ENCODE measurements around the gene BPIFA1. TPM values are rescaled to one million over a fixed set of nuclear protein-coding genes. Genes with fewer than 3 reads are reported as not detected.

The BPIFA1 gene
- total and polyA plus RNA-seq, 12 donors, result not detected

GRCh38 chr20:33282196-33282934, 46.6 kb downstream of the BPIFA1 start:
- intact Hi-C loops (cut with DNase I), result no loop called here
- H3K9me3 ChIP-seq, result no peaks in the 10 kb centered on the region

DNA sequence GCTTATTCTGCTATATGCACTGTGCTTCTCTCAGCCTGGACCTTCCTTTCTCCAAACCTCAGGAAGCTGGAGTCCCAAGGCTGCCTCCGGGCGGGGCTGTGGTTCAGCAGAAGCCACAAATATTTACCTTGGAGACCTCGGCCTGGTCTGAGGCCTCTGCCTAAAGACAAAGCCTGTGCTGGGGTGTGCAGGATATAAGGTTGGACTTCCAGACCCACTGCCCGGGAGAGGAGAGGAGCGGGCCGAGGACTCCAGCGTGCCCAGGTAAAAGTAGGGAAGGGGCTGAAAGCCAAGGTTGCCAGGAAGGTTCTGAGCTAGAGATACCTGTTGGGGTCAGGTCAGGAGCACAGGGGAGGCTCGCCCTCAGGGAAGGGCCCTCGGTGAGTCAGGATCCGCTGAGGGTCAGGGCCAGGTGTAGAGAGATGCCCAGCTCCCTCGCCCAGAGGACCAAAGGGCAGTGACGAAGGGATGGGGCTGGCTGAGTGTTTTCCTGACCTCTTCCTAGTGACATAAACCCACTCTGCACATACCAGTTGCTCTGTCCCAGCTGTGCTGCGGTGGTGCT, 47.3 kb downstream of the BPIFA1 start, which contains the start of gene BPIFB1:
Gene BPIFB1 (plus strand): TSS at position 224 of the 565 bp plus-strand sequence. CDS start 2,860 bp downstream, outside the sequence.
- TF ChIP-seq, protein P1, sequence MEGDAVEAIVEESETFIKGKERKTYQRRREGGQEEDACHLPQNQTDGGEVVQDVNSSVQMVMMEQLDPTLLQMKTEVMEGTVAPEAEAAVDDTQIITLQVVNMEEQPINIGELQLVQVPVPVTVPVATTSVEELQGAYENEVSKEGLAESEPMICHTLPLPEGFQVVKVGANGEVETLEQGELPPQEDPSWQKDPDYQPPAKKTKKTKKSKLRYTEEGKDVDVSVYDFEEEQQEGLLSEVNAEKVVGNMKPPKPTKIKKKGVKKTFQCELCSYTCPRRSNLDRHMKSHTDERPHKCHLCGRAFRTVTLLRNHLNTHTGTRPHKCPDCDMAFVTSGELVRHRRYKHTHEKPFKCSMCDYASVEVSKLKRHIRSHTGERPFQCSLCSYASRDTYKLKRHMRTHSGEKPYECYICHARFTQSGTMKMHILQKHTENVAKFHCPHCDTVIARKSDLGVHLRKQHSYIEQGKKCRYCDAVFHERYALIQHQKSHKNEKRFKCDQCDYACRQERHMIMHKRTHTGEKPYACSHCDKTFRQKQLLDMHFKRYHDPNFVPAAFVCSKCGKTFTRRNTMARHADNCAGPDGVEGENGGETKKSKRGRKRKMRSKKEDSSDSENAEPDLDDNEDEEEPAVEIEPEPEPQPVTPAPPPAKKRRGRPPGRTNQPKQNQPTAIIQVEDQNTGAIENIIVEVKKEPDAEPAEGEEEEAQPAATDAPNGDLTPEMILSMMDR (IDR thresholded peaks at IDR 0.05), result no peak
- WGBS, 2 donors, result 83 to 88% methylated on average over 13 of the region's 13 CpGs
- H3K4me3 ChIP-seq, result no peak within 1 kb of the TSS
- no peaks in the 10 kb centered on the region for H3K36me3 ChIP-seq
- H3K27ac ChIP-seq, result no peak within 1 kb of the TSS
- H3K27me3 ChIP-seq, result peaks cover 0 to 79% (median 48%) of the 10 kb centered on the region in 7 donors
- intact Hi-C loops (cut with DNase I), result no loop called here
- ATAC-seq (no peak), DNase-seq (no peak)
- no peaks in the 10 kb centered on the region for H3K9me3 ChIP-seq
- H3K4me1 ChIP-seq, result no peaks in the 10 kb centered on the region

More at GRCh38 chr20:33282196-33282934, 46.6 kb downstream of the BPIFA1 start:
- no peak for ATAC-seq
- Histone ChIP-seq H3K36me3 (no peaks in the 10 kb centered on the region), H3K27ac (no peak overlapping the region), H3K4me1 (no peaks in the 10 kb centered on the region), H3K4me3 (no peak overlapping the region), H3K27me3 (peaks cover 0 to 78% (median 47%) of the 10 kb centered on the region in 7 donors)
- TF ChIP-seq, protein P1 (IDR thresholded peaks at IDR 0.05), result no peak
- DNase-seq, result no peak
- WGBS, 2 donors, result 86 to 87% methylated on average over 8 of the region's 8 CpGs

DNA sequence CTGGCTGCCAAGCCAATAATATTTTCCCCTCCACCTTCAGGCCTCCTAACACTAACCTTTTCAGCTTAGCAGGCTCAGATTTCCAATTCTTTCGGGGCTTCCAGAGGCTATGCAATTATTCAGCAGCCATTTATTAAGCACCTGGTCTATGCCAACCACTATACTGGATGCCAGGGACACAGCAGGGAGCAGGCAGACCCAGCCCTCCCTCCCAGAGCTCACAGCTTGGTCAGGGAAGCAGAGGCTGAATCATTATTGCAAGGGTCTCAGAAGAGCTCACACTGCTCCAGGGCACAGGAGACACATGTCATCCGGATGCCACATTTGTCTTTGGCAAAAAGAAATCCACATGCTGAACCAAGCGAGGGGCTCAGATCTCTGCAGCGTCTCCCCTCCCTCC, 48.5 kb downstream of the BPIFA1 start:
- DNase-seq (no peak), ATAC-seq (no peak)
- Histone ChIP-seq H3K9me3 (no peaks in the 10 kb centered on the region), H3K4me1 (no peaks in the 10 kb centered on the region), H3K27me3 (peaks cover 0 to 87% (median 48%) of the 10 kb centered on the region in 7 donors), H3K4me3 (no peak overlapping the region), H3K36me3 (no peaks in the 10 kb centered on the region), H3K27ac (no peak overlapping the region)
- intact Hi-C loops (cut with DNase I), result no loop called here
- TF ChIP-seq, protein P1 (IDR thresholded peaks at IDR 0.05), result no peak
- WGBS, 2 donors, result 79 to 81% methylated on average over 4 of the region's 4 CpGs

DNA sequence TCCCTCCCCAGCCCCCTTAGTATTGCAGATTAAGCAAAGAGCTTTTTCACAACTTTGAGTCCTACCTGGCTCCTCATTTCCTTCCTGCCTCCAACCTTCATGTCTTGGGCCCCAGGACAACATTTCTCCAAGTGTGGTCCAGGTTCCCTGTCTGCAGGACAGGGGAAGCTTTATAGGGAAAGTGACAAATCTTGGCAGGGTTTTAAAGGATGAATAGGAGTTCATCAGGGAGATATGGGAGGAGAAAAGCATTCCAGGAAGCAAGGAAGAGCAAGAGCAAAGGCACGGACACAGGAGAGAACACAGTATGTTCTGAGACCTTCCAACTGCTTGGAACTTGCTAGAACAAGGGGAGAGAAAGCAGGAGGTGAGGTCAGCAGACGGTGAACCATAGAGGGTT, 49.1 kb downstream of the BPIFA1 start:
- ATAC-seq (no peak), DNase-seq (no peak)
- 61 to 69% methylated on average over 2 of the region's 2 CpGs for WGBS, 2 donors
- Histone ChIP-seq H3K4me3 (no peak overlapping the region), H3K27me3 (peaks cover 0 to 87% (median 48%) of the 10 kb centered on the region in 7 donors), H3K27ac (no peak overlapping the region), H3K36me3 (no peaks in the 10 kb centered on the region), H3K9me3 (no peaks in the 10 kb centered on the region), H3K4me1 (no peaks in the 10 kb centered on the region)
- TF ChIP-seq, protein P1 (IDR thresholded peaks at IDR 0.05), result no peak
- intact Hi-C loops (cut with DNase I), result no loop called here
